Measurements from ENCODE around the gene ETS1.

The ETS1 gene

GRCh38 chr11:128432926-128433325, 154.4 kb downstream of the ETS1 start:
- Histone ChIP-seq H3K4me3 (ENCODE audit: low read depth, low read length, poor library complexity, severe bottlenecking) (no peak overlapping the region), H3K4me2 (ENCODE audit: low read length) (no peak overlapping the region), H4K20me1 (ENCODE audit: insufficient read depth, low read length) (no peaks in the 10 kb centered on the region), H3K27ac (ENCODE audit: low read depth, low read length, poor library complexity, severe bottlenecking) (no peak overlapping the region), H3K4me1 (ENCODE audit: insufficient read depth, low read length, severe bottlenecking) (no peaks in the 10 kb centered on the region), H3K9me2 (ENCODE audit: low read depth, low read length) (no peaks in the 10 kb centered on the region), H3K9me3 (ENCODE audit: low read length) (no peaks in the 10 kb centered on the region), H3K27me3 (ENCODE audit: insufficient read depth, low read length) (no peaks in the 10 kb centered on the region), H3F3A (ENCODE audit: insufficient read depth, low read length) (no peaks in the 10 kb centered on the region), H3K36me3 (ENCODE audit: insufficient read depth, low read length) (no peaks in the 10 kb centered on the region), H2AFZ (ENCODE audit: low read length) (no peak overlapping the region), H3K79me2 (ENCODE audit: insufficient read depth, low read length) (no peaks in the 10 kb centered on the region), H3K9ac (ENCODE audit: low read length) (no peak overlapping the region)
- TF ChIP-seq EZH2 (IDR thresholded peaks at IDR 0.05; ENCODE audit: borderline replicate concordance, low read length) (no peak), CTCF (IDR thresholded peaks at IDR 0.05; ENCODE audit: low read length) (no peak)

- no peak overlapping the region for H3K4me3 ChIP-seq (ENCODE audit: low read depth, low read length, poor library complexity, severe bottlenecking)
- H3F3A ChIP-seq (ENCODE audit: insufficient read depth, low read length), result no peaks in the 10 kb centered on the region
- TF ChIP-seq CTCF (IDR thresholded peaks at IDR 0.05; ENCODE audit: low read length) (no peak), EZH2 (IDR thresholded peaks at IDR 0.05; ENCODE audit: borderline replicate concordance, low read length) (no peak)
- no peaks in the 10 kb centered on the region for H4K20me1 ChIP-seq (ENCODE audit: insufficient read depth, low read length)
- no peak overlapping the region for H2AFZ ChIP-seq (ENCODE audit: low read length)
- no peak overlapping the region for H3K9ac ChIP-seq (ENCODE audit: low read length)
- no peak overlapping the region for H3K4me2 ChIP-seq (ENCODE audit: low read length)
- no peaks in the 10 kb centered on the region for H3K79me2 ChIP-seq (ENCODE audit: insufficient read depth, low read length)
- H3K9me3 ChIP-seq (ENCODE audit: low read length), result no peaks in the 10 kb centered on the region
- H3K36me3 ChIP-seq (ENCODE audit: insufficient read depth, low read length), result no peaks in the 10 kb centered on the region
- no peak overlapping the region for H3K27ac ChIP-seq (ENCODE audit: low read depth, low read length, poor library complexity, severe bottlenecking)
- H3K27me3 ChIP-seq (ENCODE audit: insufficient read depth, low read length), result no peaks in the 10 kb centered on the region
- no peaks in the 10 kb centered on the region for H3K9me2 ChIP-seq (ENCODE audit: low read depth, low read length)
- H3K4me1 ChIP-seq (ENCODE audit: insufficient read depth, low read length, severe bottlenecking), result no peaks in the 10 kb centered on the region
These were observed 155.4 kb downstream of the ETS1 start for GRCh38 chr11:128431931-128432330.

GRCh38 chr11:128428935-128429334, 158.4 kb downstream of the ETS1 start:
- Histone ChIP-seq H3K79me2 (ENCODE audit: insufficient read depth, low read length) (no peaks in the 10 kb centered on the region), H3F3A (ENCODE audit: insufficient read depth, low read length) (no peaks in the 10 kb centered on the region), H3K4me3 (ENCODE audit: low read depth, low read length, poor library complexity, severe bottlenecking) (no peak overlapping the region), H3K36me3 (ENCODE audit: insufficient read depth, low read length) (no peaks in the 10 kb centered on the region), H3K4me1 (ENCODE audit: insufficient read depth, low read length, severe bottlenecking) (peaks cover 5% of the 10 kb centered on the region), H3K9me3 (ENCODE audit: low read length) (no peaks in the 10 kb centered on the region), H3K27me3 (ENCODE audit: insufficient read depth, low read length) (no peaks in the 10 kb centered on the region), H3K9me2 (ENCODE audit: low read depth, low read length) (no peaks in the 10 kb centered on the region), H2AFZ (ENCODE audit: low read length) (no peak overlapping the region), H3K4me2 (ENCODE audit: low read length) (no peak overlapping the region), H3K27ac (ENCODE audit: low read depth, low read length, poor library complexity, severe bottlenecking) (no peak overlapping the region), H3K9ac (ENCODE audit: low read length) (no peak overlapping the region), H4K20me1 (ENCODE audit: insufficient read depth, low read length) (no peaks in the 10 kb centered on the region)
- TF ChIP-seq EZH2 (IDR thresholded peaks at IDR 0.05; ENCODE audit: borderline replicate concordance, low read length), result no peak
- no peak for TF ChIP-seq CTCF (IDR thresholded peaks at IDR 0.05; ENCODE audit: low read length)

Measured in OCI-LY1 (cell line).